ENCODE data around the gene WDR5.

DNA sequence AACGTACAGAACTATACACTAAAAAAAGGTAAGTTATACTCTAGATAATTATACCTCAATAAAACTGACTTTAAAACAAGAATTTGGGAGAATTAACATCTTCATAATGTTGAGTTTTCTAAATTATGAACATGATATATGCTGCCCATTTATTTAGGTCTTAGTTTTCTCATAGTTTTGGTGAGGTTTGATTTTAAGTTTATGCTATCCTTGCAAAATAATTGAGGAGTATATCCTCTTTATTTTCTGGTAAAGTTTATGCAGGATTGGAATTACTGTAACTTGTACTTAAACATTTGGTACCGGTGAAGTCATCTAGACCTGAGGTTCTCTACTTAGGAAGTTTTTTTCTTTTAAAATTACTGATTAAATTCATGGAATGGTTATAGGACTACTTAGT lies 67.3 kb downstream of the WDR5 start:
- TF ChIP-seq, protein P1, sequence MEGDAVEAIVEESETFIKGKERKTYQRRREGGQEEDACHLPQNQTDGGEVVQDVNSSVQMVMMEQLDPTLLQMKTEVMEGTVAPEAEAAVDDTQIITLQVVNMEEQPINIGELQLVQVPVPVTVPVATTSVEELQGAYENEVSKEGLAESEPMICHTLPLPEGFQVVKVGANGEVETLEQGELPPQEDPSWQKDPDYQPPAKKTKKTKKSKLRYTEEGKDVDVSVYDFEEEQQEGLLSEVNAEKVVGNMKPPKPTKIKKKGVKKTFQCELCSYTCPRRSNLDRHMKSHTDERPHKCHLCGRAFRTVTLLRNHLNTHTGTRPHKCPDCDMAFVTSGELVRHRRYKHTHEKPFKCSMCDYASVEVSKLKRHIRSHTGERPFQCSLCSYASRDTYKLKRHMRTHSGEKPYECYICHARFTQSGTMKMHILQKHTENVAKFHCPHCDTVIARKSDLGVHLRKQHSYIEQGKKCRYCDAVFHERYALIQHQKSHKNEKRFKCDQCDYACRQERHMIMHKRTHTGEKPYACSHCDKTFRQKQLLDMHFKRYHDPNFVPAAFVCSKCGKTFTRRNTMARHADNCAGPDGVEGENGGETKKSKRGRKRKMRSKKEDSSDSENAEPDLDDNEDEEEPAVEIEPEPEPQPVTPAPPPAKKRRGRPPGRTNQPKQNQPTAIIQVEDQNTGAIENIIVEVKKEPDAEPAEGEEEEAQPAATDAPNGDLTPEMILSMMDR (IDR thresholded peaks at IDR 0.05; ENCODE audit: low read length): no peak
- no peak for TF ChIP-seq EZH2phosphoT487 (IDR thresholded peaks at IDR 0.05; ENCODE audit: low read length)
